CD4-positive, alpha-beta T cell treated with Interleukin-21 for 1 hour (primary cell): ENCODE data around the gene STXBP6.

Experiments
- DNase-seq: peaks from one replicate; pipeline ENCODE4 v3.0.0-alpha.2; 2020

STXBP6 gene

GRCh38 chr14:25011095-25011494 is 38.9 kb downstream of the STXBP6 start:
- no peak for DNase-seq

DNA sequence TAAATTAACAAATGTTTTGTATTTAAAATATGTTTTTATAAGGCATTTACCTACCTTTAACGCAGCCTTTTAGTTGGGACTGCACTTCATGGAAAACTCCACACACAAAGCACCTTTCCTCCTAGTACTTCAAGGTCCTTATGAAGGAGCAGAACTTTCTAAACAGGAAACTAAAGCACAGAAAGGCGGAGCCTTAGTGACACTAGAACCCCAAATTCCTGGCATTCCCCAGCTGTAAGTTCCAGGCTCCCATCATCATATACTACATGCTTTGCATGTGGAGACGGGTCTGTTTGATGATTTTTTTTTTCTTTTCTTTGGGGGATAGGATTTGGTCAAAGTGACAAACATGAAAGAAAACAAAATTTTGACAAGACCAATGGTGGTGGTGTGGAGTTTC is 39.5 kb downstream of the STXBP6 start:
- no peak for DNase-seq

GRCh38 chr14:25009891-25010290 is 40.1 kb downstream of the STXBP6 start:
- DNase-seq = no peak

DNA sequence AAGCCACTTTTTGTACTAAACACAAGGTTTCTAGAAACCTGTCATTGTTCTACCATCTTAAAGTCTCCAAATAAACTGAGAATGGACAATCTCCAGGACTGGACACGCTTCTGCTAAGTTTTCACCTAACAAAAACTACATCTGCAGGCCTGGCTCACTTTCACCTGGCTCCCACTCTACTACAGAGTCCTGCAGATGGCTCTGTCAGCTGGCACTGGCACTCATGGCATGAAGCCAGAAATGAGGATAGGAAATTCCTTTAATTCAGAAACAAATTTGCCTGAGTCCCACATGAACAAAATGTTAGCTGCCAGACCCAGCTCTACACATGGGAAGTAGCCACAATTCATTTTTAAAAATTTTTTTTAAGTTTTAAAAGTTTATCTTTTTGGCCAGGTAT is 42.1 kb downstream of the STXBP6 start:
- no peak for DNase-seq

DNA sequence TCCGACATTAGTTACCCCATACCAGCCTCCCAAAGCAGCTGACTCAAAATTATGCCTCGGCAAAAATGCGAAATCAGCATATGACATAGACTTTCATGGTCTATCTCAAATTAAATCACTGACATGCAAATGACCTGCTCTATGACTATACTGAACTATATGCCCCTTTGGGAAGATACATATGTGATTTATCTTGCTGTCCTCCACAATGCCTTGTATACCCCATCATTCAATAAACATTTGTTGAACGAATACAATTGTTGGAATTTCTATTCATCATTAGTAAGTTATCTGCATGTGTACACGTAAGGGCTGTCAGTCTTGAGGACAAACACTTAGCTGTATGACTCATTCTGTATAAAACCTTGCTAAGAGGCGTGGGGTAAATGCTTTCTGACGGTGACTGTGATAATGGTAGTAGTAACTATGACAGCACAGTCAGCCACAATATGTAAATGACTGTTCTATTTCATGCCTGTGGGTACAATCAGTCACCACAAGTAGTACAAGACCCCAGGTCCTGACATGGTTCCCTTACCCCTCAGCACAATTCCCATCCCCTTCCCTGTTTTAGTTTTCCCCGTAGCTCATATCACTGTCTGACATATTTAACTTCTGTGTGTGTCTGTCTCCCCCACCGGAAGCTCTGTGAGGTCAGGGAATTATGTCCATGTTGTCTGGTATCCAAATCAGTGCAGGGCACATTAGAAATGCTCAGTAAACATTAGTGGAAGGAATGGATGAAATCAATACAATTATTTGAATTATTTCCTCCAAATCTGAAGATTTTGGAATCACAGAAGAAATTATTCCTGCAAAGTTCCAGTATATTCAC is 42.8 kb downstream of the STXBP6 start:
- no peak for DNase-seq

DNA sequence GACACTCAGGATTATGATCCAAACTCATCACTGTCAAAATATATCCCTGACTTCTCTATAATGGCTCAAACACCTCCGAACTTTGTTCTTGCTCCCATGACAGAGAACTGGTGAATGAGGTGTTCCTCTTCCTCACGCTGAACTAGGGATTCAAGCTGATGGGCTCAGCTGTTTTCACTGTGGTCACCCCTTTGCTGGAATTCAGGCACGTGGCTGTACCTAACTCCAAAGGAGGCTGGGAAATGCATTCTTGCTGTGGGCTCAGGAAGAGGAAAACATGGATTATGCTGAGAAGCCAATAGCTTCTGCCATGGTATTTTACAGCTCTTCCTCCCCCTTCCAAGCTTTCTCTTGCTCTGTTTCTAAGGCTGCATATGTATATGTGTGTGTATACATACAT is 43.9 kb downstream of the STXBP6 start:
- no peak for DNase-seq

GRCh38 chr14:25004389-25004809 is 45.5 kb downstream of the STXBP6 start:
- DNase-seq = no peak

DNA sequence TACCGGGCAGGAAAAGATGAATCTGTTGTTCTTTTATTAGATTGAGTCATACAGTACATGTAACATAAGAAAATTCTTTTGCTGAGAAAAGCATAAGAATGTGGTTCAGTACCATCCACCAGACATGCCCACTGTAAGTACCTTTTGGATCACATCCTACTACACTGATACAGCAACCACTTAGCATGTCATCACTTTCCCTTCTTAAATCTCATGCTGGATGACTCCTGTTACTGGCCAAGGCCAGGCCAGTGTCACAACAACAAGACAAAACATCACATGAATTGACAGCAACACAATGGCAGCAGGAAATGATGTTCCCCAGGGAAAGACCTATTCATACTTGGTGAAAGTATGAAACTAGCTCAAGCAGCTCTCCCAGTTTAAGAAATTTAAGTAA is 46.4 kb downstream of the STXBP6 start:
- DNase-seq = no peak

- no peak for DNase-seq
Observed at GRCh38 chr14:25001601-25002000, 48.3 kb downstream of the STXBP6 start.

DNA sequence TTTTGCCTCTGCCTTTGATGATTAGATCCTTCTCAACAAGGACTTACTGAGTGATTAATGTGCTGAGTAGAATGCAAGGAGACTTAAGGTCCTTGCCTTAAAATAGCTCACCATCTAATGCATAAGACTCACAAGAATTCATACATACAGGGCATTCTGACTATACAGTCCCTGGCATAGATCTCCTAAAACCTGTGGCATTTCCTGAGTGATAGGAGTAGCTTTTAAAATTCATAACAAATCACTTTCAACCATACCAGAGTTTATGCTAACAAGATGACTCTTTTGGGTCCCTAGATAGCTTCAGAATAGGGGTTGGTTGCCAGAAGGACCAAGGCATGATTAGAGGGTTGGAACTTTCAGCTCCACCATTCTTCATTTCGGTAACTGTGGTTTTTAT is 48.8 kb downstream of the STXBP6 start:
- DNase-seq = no peak

- no peak for DNase-seq
Observed at GRCh38 chr14:24999157-24999556, 50.8 kb downstream of the STXBP6 start.

GRCh38 chr14:24996930-24997725 is 52.8 kb downstream of the STXBP6 start:
- DNase-seq = no peak

DNA sequence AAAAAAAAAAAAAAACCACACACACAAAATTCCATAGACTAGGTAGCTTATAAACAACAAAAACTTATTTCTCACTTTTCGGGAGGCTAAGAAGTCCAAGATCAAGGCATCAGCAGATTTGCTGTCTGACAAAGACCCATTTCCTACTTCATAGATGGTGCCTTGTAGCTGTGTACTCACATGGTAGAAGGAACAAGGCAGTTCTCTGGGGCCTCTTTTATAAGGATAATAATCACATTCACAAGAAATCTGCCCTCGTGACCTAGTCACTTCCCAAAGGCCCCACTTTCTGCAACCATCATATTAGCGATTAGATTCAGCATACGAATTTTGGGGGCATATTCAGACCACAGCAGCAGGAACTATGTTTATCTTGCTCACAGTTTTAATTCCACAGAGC is 54.9 kb downstream of the STXBP6 start:
- no peak for DNase-seq

DNA sequence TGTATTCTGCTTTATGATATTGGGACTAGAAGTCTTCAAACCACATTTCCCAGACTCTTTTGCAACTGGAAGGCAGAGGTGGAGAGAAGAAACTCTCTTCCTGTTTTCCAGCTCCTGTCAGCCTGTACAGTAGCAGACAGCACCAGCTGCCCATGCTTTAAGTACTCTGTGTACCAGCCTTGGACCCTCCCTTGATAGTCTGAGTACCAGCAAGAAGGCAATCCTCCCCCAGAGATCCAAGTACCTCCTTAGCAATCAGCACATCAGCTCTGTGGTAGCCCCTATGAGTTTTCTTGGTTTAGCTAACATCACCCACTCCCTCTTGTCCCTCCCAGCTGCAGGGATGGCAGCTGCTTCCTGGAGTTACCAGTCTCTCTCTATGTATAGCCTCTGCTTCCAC is 56.3 kb downstream of the STXBP6 start:
- no peak for DNase-seq

GRCh38 chr14:24992624-24993360 is 57.2 kb downstream of the STXBP6 start:
- no peak for DNase-seq

DNA sequence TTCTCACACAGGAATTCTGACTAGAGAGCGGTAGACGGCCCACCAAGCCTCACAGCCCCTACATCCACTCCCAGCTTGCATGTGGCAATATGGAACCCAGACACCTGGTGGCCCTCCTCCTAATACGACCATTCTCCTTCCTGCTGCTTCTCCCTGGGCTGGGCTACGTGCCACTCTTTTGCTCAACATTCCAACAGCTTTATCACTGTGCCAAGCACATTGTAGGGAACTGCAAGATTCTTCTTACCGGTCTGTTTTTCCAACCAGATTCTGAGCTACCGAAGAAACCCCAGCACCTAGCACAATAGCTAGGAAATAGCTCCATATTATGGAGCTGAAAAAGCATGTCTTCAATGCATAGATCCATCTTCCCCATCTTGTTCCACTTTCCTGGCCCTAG is 58.1 kb downstream of the STXBP6 start:
- no peak for DNase-seq

DNA sequence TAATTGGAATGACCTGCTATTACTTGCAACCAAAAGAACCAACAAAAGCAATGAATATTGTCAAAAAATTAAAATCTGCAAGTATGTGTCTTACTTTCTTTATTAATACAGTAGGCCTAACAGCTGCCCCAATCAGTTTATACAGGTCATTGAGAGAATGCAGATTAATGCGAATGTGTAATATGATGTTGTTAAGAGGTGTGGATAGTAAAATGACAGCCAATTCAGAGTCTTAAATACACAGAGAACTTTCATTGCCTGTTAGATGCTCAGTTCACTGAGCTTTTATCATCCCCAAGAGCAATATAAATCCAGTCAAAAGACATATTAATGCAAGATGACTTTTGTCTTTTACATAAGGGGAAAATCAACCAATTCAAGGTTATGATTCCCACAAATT is 58.7 kb downstream of the STXBP6 start:
- DNase-seq = no peak

GRCh38 chr14:24990773-24991172 is 59.2 kb downstream of the STXBP6 start:
- DNase-seq = no peak

GRCh38 chr14:24990050-24990449 is 59.9 kb downstream of the STXBP6 start:
- no peak for DNase-seq

DNA sequence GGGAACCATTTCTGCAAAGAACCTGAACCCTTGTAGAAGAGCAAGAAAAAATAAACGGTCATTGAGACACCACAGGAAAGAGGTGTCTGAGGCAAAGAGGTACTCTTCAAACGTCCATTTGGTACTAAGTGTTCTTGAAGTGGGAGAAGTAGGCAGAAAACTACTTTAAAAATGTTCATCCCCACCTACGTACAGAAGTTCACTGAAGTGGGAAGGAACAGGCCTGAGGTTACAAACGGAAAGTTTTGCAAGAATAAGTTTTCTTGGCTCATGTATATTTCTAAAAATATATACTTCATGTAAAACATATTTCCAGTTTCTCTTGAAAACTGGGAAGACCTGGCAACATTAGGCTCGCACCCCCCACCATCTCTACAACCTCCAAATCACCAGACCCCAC is 61.2 kb downstream of the STXBP6 start:
- no peak for DNase-seq

DNA sequence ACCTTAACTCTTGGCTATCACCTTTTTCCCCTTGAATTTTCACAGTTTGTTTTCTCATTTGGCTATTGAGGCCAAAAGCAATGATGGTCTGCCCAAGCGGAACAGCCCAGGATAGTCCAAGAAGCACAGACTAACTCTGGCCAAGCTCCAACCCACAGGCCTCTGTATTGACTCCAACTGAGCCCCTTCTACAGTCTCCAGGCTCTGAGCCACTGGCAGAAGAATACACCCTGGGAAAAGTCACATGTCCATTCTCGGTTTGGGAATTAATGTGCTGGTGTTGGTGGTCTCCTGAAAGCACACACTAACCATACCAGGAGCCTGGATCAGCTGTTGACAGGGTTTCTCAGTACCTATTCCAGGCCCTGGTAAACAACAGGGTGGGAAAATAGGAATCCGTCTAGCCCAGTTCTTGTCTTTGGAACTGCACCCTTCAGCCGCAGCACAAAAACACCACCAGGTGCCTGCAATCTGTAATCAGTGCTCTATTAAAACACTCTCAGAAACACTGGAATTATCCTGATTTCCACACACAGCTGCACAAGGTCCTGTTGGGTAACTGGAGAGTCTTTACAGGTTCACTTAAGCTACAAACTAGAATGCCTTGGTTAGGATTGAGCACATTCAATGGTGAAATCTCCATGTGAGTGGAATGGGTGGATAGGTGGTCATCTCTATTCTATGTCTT is 63.6 kb downstream of the STXBP6 start:
- no peak for DNase-seq

DNA sequence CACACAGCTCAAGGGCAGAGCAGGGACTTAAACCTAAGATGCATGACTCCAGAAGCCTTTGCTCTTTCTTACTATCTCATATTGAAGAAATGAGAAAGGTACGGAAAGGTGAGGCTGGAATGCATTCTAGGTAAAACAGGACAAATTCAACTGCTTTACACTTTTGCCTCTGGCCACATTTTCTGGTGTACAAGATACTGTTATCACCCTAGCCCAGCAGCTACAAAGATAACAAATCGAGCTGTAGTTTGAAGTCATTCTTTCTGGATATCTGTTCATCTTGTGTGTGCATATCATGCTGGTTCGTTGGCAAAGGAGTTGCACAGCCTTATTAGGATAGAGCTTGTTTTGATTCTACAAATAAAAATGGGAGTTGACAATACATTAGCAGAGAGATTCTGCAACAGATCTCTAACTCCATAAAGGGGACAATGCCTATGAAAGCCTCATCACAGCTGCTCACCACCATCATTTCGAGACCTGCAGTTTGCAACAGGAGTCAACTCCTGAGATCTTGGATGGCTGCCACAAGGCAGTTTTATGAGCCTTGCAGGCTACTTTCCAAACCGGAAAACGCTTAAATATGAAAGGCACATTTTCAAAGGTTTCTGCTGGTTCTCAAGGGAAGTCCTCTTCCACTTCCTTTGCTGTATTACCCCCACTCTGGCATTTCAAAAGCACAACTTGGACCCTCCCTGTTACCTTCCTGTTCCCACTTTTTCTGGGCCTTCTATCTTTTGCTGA is 64.9 kb downstream of the STXBP6 start:
- DNase-seq = no peak
